ENCODE measurements around the gene SPAG16.

GRCh38 chr2:213757525-213757924 is 473.3 kb downstream of the SPAG16 start:
- TF ChIP-seq, protein P1, sequence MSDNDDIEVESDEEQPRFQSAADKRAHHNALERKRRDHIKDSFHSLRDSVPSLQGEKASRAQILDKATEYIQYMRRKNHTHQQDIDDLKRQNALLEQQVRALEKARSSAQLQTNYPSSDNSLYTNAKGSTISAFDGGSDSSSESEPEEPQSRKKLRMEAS (IDR thresholded peaks at IDR 0.05; ENCODE audit: low read depth, low read length): no peak
- TF ChIP-seq, protein P2, sequence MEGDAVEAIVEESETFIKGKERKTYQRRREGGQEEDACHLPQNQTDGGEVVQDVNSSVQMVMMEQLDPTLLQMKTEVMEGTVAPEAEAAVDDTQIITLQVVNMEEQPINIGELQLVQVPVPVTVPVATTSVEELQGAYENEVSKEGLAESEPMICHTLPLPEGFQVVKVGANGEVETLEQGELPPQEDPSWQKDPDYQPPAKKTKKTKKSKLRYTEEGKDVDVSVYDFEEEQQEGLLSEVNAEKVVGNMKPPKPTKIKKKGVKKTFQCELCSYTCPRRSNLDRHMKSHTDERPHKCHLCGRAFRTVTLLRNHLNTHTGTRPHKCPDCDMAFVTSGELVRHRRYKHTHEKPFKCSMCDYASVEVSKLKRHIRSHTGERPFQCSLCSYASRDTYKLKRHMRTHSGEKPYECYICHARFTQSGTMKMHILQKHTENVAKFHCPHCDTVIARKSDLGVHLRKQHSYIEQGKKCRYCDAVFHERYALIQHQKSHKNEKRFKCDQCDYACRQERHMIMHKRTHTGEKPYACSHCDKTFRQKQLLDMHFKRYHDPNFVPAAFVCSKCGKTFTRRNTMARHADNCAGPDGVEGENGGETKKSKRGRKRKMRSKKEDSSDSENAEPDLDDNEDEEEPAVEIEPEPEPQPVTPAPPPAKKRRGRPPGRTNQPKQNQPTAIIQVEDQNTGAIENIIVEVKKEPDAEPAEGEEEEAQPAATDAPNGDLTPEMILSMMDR (IDR thresholded peaks at IDR 0.05; ENCODE audit: low read depth, low read length): no peak
- no peak for TF ChIP-seq POLR2A (IDR thresholded peaks at IDR 0.05; ENCODE audit: extremely low read depth, insufficient read length)

All from NB4 (cell line).